Measurements from ENCODE around the gene ADAMTS4. TPM values are rescaled to one million over a fixed set of nuclear protein-coding genes. Genes with fewer than 3 reads are reported as not detected.
A peak's percentile ranks its signal among the peaks of the same experiment; 100 is the strongest.

ADAMTS4 gene
- total and polyA plus RNA-seq, 7 donors = 0.23 to 78.2 (median 6.4) TPM

DNA sequence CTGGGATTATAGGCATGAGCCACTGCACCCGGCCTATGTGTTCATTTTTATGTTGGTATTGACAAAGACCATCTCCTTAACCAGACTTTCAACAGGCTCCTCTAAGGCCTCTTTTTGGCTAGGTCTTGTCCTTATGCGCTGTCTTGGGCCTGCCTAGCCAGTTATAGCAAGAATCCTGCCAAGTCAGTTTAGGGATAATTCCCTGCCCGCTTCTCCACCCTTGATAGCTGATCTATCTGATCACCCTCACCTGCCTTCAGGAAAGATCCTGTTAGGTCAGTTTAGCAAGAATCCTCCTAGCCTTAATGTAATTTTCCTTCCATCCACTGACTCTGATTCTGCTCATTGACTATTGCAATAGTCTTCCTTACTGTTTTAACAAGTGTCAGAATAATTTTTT, 19.2 kb downstream of the ADAMTS4 start:
- Histone ChIP-seq H3K4me3 (no peak overlapping the region), H3K27me3 (no peaks in the 10 kb centered on the region), H3K27ac (no peak overlapping the region), H3K36me3 (peaks cover 0 to 13% (median 3%) of the 10 kb centered on the region in 4 donors), H3K4me1 (peaks cover 0 to 23% (median 15%) of the 10 kb centered on the region in 4 donors), H3K9me3 (no peaks in the 10 kb centered on the region)
- intact Hi-C loops (cut with DNase I) = no loop called here
- DNase-seq = no peak
- no peak for TF ChIP-seq POLR2A (IDR thresholded peaks at IDR 0.05)
- TF ChIP-seq CTCF (IDR thresholded peaks at IDR 0.05) = no peak
- TF ChIP-seq EP300 (IDR thresholded peaks at IDR 0.05) = no peak
- TF ChIP-seq POLR2AphosphoS5 (IDR thresholded peaks at IDR 0.05) = no peak
- WGBS, 2 donors = 85 to 97% methylated on average over 3 of the region's 3 CpGs

DNA sequence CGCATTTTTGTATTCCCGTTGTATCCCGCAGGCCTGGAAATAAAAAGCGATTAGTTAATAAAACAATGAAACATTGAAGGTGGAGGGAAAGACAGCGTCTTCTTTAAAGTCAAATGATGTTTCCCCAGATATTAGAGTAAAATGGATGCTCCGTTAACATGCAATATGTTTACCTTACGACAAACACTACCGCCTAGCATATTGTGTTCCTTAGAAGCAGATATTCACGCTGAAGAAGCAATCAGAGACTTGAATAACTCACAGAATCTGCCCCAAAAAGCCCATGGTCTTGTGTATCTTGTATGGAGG, 21.0 kb downstream of the ADAMTS4 start:
- peaks cover 0 to 32% (median 22%) of the 10 kb centered on the region in 4 donors for H3K4me1 ChIP-seq
- H3K36me3 ChIP-seq = peaks cover 11 to 31% (median 11%) of the 10 kb centered on the region in 4 donors
- H3K4me3 ChIP-seq = peak overlapping the region; percentile 64 to 78 (median 76)
- TF ChIP-seq EP300 (IDR thresholded peaks at IDR 0.05) = no peak
- WGBS, 2 donors = 31 to 70% methylated on average over 9 of the region's 9 CpGs
- H3K9me3 ChIP-seq = no peaks in the 10 kb centered on the region
- DNase-seq = no peak
- intact Hi-C loops (cut with DNase I) = loop anchor here (1.0 kb wide), 1 partner anchor 12 kb away; the partner anchor contains the start of gene PPOX
- peak overlapping the region; percentile 85 to 92 (median 88) for H3K27ac ChIP-seq
- H3K27me3 ChIP-seq = no peaks in the 10 kb centered on the region

DNA sequence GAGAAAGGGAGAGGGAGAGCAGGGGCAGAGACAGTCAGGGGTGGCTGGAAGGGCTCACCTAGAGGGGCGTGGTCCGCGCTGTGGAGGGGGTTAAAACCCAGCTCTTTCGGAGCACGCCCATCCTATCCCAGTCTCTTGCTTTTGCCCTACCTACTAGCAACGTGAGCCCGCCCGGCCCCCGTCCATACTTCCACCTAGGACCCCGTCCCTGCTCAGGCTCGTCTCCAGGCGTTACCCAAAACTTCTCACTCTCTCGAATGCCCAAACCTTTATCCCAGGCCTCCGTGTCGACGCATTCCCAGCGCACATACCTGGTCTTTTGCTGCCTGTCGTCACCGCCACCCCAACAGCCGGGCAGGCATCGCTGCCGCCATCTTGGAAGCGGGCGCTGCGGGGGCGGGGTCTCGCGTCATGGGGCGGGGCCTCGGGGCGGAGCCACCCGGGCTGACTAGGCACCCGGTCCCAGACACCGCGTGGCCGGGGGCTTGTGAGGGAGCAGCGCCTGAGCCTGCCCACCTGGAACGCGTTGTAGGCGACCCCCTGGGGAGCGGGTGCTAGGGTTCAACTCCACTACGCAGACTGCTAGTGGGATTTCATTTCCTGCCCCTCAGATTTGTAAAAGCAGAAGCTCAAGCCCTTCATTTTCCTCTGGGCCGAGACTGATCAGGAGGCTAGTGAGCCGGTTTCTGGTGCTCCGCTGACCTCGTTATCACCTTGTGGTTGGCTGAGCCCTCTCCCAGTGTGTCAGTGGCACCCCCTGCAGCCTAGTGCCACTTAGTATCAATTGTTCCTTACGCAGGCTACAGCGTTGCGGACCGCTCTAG, 21.5 kb downstream of the ADAMTS4 start, which contains the start of gene B4GALT3:
Gene B4GALT3, minus strand, starts transcription at position 396 of the 824 bp plus-strand sequence. CDS start 1,447 bp downstream, outside the sequence.
- Histone ChIP-seq H3K4me3 (peak within 1 kb of the TSS; percentile 64 to 78 (median 76)), H3K36me3 (peaks cover 12 to 37% (median 15%) of the 10 kb centered on the region in 4 donors), H3K9me3 (no peaks in the 10 kb centered on the region), H3K27ac (peak within 1 kb of the TSS; percentile 85 to 92 (median 88)), H3K27me3 (no peaks in the 10 kb centered on the region), H3K4me1 (peaks cover 0 to 38% (median 24%) of the 10 kb centered on the region in 4 donors)
- intact Hi-C loops (cut with DNase I) = loop anchor here (1.0 kb wide), 1 partner anchor 11 kb away; the partner anchor contains the start of gene PPOX
- TF ChIP-seq POLR2AphosphoS5 (IDR thresholded peaks at IDR 0.05) (peak; percentile 88 to 93 (median 88)), POLR2A (IDR thresholded peaks at IDR 0.05) (peak; percentile 67 to 71), CTCF (IDR thresholded peaks at IDR 0.05) (peak in 1 of 4 experiments; percentile 7), EP300 (IDR thresholded peaks at IDR 0.05) (no peak)
- peak; percentile 93 for DNase-seq
- 2 to 5% methylated on average over 50 of the region's 50 CpGs for WGBS, 2 donors

DNA sequence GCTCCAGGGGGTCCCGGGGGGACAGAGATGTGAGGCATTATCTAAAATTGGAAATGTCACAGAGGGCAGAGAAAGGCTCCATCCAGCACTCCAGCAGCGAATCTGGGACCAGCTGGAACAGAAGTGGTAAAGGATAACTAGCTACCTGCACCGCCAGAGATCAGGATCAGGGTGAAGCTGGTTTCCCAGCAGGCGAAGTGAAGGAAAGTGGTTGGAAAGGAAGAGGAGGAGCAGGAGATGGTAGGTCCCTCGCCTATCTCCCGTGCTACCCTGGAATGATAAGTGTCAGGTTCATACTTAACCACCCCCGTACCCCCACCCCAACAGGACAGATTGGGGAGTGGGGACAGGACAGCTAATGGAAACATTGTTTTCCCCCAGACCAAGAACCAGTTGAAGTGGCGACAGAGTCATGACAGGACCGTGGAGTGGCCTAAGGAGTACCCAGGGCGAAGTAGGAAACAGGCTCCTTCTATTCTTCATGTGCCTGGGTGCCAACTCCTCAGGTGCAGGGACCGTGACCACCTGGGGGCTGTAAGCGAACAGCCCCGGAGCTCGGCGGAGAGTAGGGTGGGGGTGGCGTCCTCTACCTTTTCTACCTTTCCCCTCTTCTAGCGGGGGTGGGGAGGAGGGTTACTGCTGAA, 22.3 kb downstream of the ADAMTS4 start:
- H3K4me3 ChIP-seq = peak overlapping the region; percentile 64 to 78 (median 76)
- no peak for DNase-seq
- H3K4me1 ChIP-seq = peaks cover 0 to 38% (median 24%) of the 10 kb centered on the region in 4 donors
- no peak for TF ChIP-seq EP300 (IDR thresholded peaks at IDR 0.05)
- TF ChIP-seq POLR2AphosphoS5 (IDR thresholded peaks at IDR 0.05) = no peak
- TF ChIP-seq CTCF (IDR thresholded peaks at IDR 0.05) = no peak
- no peak for TF ChIP-seq POLR2A (IDR thresholded peaks at IDR 0.05)
- H3K27me3 ChIP-seq = no peaks in the 10 kb centered on the region
- H3K36me3 ChIP-seq = peaks cover 17 to 44% (median 22%) of the 10 kb centered on the region in 4 donors
- peak overlapping the region; percentile 85 to 92 (median 88) for H3K27ac ChIP-seq
- intact Hi-C loops (cut with DNase I) = loop anchor here (1.0 kb wide), 1 partner anchor 10 kb away; the partner anchor contains the start of gene PPOX
- H3K9me3 ChIP-seq = no peaks in the 10 kb centered on the region
- 10 to 18% methylated on average over 17 of the region's 17 CpGs for WGBS, 2 donors

Measured in sigmoid colon (tissue), 7 donors.